Myocyte (in vitro differentiated cells): ENCODE data around the gene DMXL2. TPM values are rescaled to one million over a fixed set of nuclear protein-coding genes. Genes with fewer than 3 reads are reported as not detected.
A peak's percentile ranks its signal among the peaks of the same experiment; 100 is the strongest.
"Not testable (repeated sequence)": the region's sequence is repeated elsewhere in the genome, so short reads cannot be mapped to it uniquely, and the experiment has no call there.

Experiments
- DNase-seq: peaks from one replicate; pipeline ENCODE4 v3.0.0-alpha.2; 2012; ENCODE audit warnings: low read depth
- polyA plus RNA-seq: library from polyadenylated mRNA; unstranded; fragments of >200 nt; gene quantifications from one replicate; pipeline ENCODE4 v1.2.1, GENCODE V29; 2012; ENCODE audit warnings: missing spikeins
- total RNA-seq: library from RNA; depleted of rRNA; stranded (reverse); fragments of >200 nt; gene quantifications from 2 replicates; pipeline ENCODE4 v1.2.3, GENCODE V29; 2014

Gene DMXL2, protein sequence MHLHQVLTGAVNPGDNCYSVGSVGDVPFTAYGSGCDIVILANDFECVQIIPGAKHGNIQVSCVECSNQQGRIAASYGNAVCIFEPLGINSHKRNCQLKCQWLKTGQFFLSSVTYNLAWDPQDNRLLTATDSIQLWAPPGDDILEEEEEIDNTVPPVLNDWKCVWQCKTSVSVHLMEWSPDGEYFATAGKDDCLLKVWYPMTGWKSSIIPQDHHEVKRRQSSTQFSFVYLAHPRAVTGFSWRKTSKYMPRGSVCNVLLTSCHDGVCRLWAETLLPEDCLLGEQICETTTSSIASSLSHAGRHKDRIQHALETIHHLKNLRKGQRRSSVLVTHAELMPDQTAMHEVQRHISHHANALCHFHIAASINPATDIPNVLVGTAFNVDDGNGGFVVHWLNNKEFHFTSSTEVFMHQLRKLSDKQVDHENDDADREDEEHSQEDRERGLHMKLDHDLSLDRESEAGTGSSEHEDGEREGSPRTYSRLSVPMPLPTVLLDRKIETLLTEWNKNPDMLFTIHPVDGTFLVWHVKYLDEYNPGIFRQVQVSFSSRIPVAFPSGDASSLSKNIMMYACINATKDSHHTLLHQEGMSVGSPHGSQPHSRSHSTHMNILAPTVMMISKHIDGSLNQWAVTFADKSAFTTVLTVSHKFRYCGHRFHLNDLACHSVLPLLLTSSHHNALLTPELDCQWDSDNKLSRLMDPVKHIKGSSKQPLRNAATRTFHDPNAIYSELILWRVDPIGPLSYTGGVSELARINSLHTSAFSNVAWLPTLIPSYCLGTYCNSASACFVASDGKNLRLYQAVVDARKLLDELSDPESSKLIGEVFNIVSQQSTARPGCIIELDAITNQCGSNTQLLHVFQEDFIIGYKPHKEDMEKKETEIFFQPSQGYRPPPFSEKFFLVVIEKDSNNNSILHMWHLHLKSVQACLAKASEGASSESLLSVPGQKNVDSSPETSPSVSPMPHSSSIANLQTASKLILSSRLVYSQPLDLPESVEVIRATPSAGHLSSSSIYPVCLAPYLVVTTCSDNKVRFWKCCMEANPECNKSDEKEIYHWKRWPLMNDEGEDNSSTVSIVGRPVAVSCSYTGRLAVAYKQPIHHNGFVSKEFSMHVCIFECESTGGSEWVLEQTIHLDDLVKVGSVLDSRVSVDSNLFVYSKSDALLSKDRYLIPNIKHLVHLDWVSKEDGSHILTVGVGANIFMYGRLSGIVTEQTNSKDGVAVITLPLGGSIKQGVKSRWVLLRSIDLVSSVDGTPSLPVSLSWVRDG (N-terminal part only)
- total RNA-seq, result 27.9 and 29.6 TPM in 2 replicates
- polyA plus RNA-seq, result 8.5 TPM

GRCh38 chr15:51622604-51623370 is at the start of gene DMXL2:
Gene DMXL2, minus strand, starts transcription at chr15:51622771. Its CDS starts 226 bp downstream, at chr15:51622545.
- DNase-seq, result peak; percentile 93

DNA sequence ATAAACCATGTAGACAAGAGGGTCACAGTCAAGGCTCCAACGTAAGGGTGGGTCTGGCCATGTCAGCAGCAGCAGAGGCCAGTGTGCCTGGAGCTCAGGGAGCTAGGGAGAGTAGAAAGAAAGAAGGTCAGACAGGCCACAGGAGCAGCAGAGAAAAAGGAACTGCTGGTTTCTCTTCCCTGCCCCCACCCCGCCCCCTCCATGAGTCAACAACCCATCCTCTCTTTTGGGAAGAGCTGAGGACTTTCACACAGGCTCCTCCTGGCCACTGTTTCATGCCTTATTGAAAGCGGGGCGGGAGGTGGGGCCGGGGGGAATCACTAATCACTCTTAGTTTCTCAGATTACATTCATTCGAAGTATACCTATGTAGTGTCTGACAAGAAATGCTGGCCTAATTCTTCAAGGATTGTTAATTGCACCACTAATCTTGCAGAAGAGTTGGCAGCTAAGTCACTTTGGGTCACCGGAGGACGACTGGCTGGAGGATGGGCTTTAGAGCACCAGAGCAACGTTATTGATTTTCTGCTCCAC is 49.6 kb upstream of the DMXL2 start:
- DNase-seq, result no peak

DNA sequence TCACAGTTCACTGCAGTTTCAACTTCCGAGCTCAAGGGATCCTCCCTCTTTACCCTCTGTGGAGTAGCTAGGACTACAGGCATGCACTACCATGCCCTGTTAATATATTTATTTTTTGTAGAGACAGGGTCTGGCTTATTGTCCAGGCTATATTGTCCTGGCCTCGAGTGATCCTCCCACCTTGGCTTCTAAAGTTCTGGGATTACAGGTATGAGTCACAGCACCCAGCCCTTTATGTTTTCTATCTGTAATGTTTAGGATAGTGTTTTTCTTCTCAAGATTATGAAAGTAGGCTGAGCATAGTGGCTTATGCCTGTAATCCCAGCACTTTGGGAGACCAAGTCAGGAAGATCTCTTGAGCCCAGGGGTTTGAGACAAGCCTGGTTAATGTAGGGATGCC is 46.8 kb upstream of the DMXL2 start:
- no peak for DNase-seq

- no peak for DNase-seq
These were observed 45.9 kb upstream of the DMXL2 start for GRCh38 chr15:51668446-51668845.

GRCh38 chr15:51667478-51667877 is 44.9 kb upstream of the DMXL2 start:
- no peak for DNase-seq

DNA sequence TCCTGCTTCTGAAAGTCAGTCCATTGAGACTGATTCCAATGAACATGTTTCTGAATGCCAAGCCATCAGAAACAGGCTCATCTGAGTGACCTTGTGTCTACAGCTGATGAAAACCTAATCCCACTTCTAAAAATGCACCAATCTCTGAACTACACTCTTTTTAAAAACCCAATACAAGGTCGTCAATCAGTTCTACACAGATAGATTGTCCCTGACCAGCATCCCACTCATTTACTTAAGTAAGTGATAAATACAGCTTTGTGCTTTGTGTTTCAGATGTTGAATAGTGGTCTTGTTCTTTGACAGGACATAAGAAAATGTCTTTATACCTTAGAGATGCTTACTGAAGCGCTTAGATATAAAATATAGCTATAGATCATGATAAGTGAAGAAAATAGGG is 38.5 kb upstream of the DMXL2 start:
- no peak for DNase-seq

DNA sequence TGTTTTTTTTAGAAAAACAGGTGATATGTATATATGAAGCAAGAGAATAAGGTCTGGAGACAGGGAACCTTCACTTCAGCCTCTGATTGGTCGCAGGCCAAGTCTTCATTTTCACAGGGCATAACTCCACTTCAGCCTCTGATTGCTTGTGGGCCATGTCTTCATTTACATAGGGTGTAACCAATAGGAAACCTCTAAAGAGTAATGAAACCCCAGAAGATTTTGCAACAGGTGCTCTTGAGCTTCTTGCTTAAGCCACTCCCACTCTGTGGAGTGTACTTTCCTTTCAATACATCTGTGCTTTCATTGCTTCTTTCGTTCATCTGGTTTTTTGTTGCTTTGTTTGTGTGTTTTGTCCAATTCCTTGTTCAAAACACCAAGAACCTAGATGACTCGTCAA is 36.1 kb upstream of the DMXL2 start:
- peak; percentile 19 for DNase-seq

GRCh38 chr15:51655401-51656057 is 33.0 kb upstream of the DMXL2 start:
- not testable (repeated sequence) for DNase-seq

- DNase-seq, result no peak
These were observed 29.6 kb upstream of the DMXL2 start for GRCh38 chr15:51652084-51652668.

DNA sequence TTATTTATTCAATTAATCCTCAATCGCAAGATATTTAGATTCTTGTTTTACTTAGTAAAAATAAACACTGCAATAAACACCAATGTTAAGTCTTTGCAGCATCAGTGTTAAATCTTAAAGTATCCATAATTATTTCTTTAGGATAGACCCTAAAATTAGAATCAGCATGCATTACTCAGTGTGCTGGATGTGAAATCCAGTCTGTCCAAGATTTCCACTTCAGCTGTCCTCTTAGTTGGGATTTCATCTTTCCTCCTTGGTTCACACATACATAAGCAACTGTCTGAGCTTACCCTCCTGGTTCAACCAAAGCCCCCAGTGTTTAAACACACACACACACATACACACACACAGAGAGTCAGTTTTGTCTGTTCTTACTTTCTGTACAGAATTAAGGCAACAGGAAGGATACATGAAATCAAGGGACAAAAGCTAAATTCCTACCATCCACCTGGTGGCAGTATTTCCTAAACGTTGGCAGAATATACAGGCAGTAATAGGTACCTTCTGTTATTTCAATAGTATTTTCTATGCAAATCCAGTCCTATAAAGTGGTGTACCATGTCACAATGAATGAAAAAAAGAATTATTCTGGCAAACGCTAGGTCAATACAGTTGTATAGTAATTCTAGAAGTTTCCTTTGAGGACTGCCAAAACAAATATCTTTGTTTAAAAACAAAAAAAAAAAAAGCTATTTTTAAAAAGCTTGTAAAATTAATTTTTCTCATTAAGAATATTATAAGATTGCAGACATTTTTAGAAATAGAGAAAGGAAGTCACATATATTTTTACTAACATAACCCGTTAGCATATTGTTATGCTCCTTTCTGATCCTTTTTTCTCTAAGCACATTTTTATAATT is 27.3 kb upstream of the DMXL2 start:
- DNase-seq, result peak; percentile 79

GRCh38 chr15:51648643-51649042 is 26.1 kb upstream of the DMXL2 start:
- not testable (repeated sequence) for DNase-seq

- not testable (repeated sequence) for DNase-seq
These were observed 25.5 kb upstream of the DMXL2 start for GRCh38 chr15:51648101-51648500.

GRCh38 chr15:51647128-51647562 is 24.6 kb upstream of the DMXL2 start:
- peak; percentile 83 for DNase-seq

DNA sequence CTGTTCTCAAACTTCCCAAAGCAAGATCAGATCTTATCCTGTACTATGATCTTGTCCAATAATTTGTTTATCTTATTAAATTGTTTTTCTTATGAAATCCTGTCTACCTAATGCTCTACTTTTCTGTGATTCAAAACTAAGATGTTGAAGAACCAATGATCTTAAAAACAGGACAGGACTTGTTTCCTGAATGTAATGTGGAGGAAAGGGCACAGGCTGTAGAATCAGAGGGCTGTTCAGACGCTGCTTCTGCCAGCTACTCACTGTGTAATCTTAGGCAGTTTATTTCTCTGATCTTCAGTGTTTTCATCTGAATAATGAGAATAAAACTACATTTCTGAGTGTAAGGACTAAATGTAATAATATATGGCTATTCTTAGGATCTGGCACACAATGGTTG is 20.1 kb upstream of the DMXL2 start:
- DNase-seq, result no peak

- no peak for DNase-seq
These were observed 19.0 kb upstream of the DMXL2 start for GRCh38 chr15:51641490-51642130.

DNA sequence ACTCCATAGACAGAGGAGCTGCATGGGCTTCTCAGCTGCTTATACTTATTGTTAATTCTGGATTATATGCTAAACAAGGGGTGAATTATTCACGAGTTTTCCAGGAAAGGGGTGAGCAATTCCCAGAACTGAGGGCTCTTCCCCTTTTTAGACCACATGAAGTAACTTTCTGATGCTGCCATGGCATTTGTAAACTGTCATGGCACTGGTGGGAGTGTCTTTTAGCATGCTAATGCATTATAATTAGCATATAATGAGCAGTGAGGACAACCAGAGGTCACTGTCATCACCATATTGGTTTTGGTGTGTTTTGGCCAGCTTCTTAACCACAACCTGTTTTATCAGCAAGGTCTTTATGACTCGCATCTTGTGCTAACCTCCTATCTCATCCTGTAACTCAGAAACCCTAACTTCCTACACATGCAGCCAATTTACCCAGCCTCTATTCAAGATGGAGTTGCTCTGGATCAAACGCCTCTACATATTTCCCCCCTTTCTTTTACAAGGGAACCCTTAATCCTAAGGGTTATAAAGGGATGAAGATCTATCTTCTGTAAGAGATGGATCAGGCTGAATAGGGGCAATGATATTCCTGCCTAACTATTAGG is 12.1 kb upstream of the DMXL2 start:
- DNase-seq, result no peak

- DNase-seq, result no peak
These were observed 7.0 kb upstream of the DMXL2 start for GRCh38 chr15:51629612-51630011.
